Muscle layer of colon (tissue), 2 donors: ENCODE results near the gene PAQR5.
A peak's percentile ranks its signal among the peaks of the same experiment; 100 is the strongest.

Experiments used
- H3K27ac ChIP-seq: one replicate; pipeline ENCODE4 v1.7.0; 2013; ENCODE audit warnings: low read depth, mild to moderate bottlenecking, low read length, moderate library complexity
- H3K27me3 ChIP-seq, 2 donors: one replicate each; pipeline ENCODE4 v1.7.0; 2013; ENCODE audit warnings: low read length in 2 of 2, mild to moderate bottlenecking in 2 of 2; ENCODE audit not compliant: insufficient read depth in 2 of 2, control insufficient read depth in 1 of 2
- H3K36me3 ChIP-seq: one replicate; pipeline ENCODE4 v1.7.0; 2013; ENCODE audit warnings: mild to moderate bottlenecking, low read length; ENCODE audit not compliant: insufficient read depth
- H3K4me1 ChIP-seq: one replicate; pipeline ENCODE4 v1.7.0; 2013; ENCODE audit warnings: mild to moderate bottlenecking, low read length; ENCODE audit not compliant: insufficient read depth
- H3K4me3 ChIP-seq, 2 donors: one replicate each; pipeline ENCODE4 v1.7.0; 2013; ENCODE audit warnings: low read length in 2 of 2, low read depth in 1 of 2, mild to moderate bottlenecking in 1 of 2, moderate library complexity in 1 of 2
- H3K9ac ChIP-seq: one replicate; pipeline ENCODE4 v1.7.0; 2013; ENCODE audit warnings: low read length
- H3K9me3 ChIP-seq: one replicate; pipeline ENCODE4 v1.7.0; 2013; ENCODE audit warnings: mild to moderate bottlenecking, low read length
- donor health status: abdominal sarcoma.
- donor health status: Adenocarcinoma of cecum.

Gene PAQR5

GRCh38 chr15:69388260-69388705 lies 89.6 kb downstream of the PAQR5 start:
- H3K27ac ChIP-seq: no peak overlapping the region
- H3K4me1 ChIP-seq: no peaks in the 10 kb centered on the region
- H3K9me3 ChIP-seq: no peaks in the 10 kb centered on the region
- H3K27me3 ChIP-seq: no peaks in the 10 kb centered on the region
- no peak overlapping the region for H3K9ac ChIP-seq
- no peak overlapping the region for H3K4me3 ChIP-seq
- H3K36me3 ChIP-seq: no peaks in the 10 kb centered on the region

- H3K9ac ChIP-seq: no peak overlapping the region
- H3K27me3 ChIP-seq: no peaks in the 10 kb centered on the region
- no peaks in the 10 kb centered on the region for H3K36me3 ChIP-seq
- H3K27ac ChIP-seq: no peak overlapping the region
- no peaks in the 10 kb centered on the region for H3K9me3 ChIP-seq
- peaks cover 1% of the 10 kb centered on the region for H3K4me1 ChIP-seq
- H3K4me3 ChIP-seq: no peak overlapping the region
Observed at GRCh38 chr15:69389426-69389825, 90.7 kb downstream of the PAQR5 start.

GRCh38 chr15:69390575-69390974 lies 91.9 kb downstream of the PAQR5 start:
- H3K9me3 ChIP-seq: no peaks in the 10 kb centered on the region
- H3K36me3 ChIP-seq: no peaks in the 10 kb centered on the region
- no peaks in the 10 kb centered on the region for H3K27me3 ChIP-seq
- H3K4me3 ChIP-seq: no peak overlapping the region
- no peak overlapping the region for H3K27ac ChIP-seq
- peaks cover 7% of the 10 kb centered on the region for H3K4me1 ChIP-seq
- no peak overlapping the region for H3K9ac ChIP-seq

GRCh38 chr15:69391046-69391757 lies 92.5 kb downstream of the PAQR5 start:
- Histone ChIP-seq H3K4me3 (no peak overlapping the region), H3K4me1 (peaks cover 7% of the 10 kb centered on the region), H3K27me3 (no peaks in the 10 kb centered on the region), H3K9me3 (no peaks in the 10 kb centered on the region), H3K36me3 (no peaks in the 10 kb centered on the region), H3K9ac (no peak overlapping the region), H3K27ac (no peak overlapping the region)

GRCh38 chr15:69392352-69392751 lies 93.6 kb downstream of the PAQR5 start:
- Histone ChIP-seq H3K9ac (no peak overlapping the region), H3K4me3 (no peak overlapping the region), H3K27ac (no peak overlapping the region), H3K36me3 (no peaks in the 10 kb centered on the region), H3K27me3 (no peaks in the 10 kb centered on the region), H3K4me1 (peaks cover 7% of the 10 kb centered on the region), H3K9me3 (no peaks in the 10 kb centered on the region)

GRCh38 chr15:69393831-69394491 lies 95.2 kb downstream of the PAQR5 start:
- no peak overlapping the region for H3K4me3 ChIP-seq
- H3K27ac ChIP-seq: no peak overlapping the region
- H3K9me3 ChIP-seq: no peaks in the 10 kb centered on the region
- no peaks in the 10 kb centered on the region for H3K36me3 ChIP-seq
- no peaks in the 10 kb centered on the region for H3K27me3 ChIP-seq
- H3K4me1 ChIP-seq: peaks cover 7% of the 10 kb centered on the region
- H3K9ac ChIP-seq: no peak overlapping the region

- no peaks in the 10 kb centered on the region for H3K9me3 ChIP-seq
- no peak overlapping the region for H3K9ac ChIP-seq
- peaks cover 7% of the 10 kb centered on the region for H3K4me1 ChIP-seq
- no peaks in the 10 kb centered on the region for H3K36me3 ChIP-seq
- H3K4me3 ChIP-seq: peak overlapping the region in 1 of 2 donors; percentile 11
- no peak overlapping the region for H3K27ac ChIP-seq
- H3K27me3 ChIP-seq: no peaks in the 10 kb centered on the region
Observed at GRCh38 chr15:69394556-69395282, 96.0 kb downstream of the PAQR5 start.

GRCh38 chr15:69395460-69395859 lies 96.7 kb downstream of the PAQR5 start:
- no peaks in the 10 kb centered on the region for H3K9me3 ChIP-seq
- peaks cover 7% of the 10 kb centered on the region for H3K4me1 ChIP-seq
- H3K36me3 ChIP-seq: no peaks in the 10 kb centered on the region
- no peak overlapping the region for H3K4me3 ChIP-seq
- no peak overlapping the region for H3K27ac ChIP-seq
- H3K27me3 ChIP-seq: no peaks in the 10 kb centered on the region
- H3K9ac ChIP-seq: no peak overlapping the region

GRCh38 chr15:69395991-69396390 lies 97.3 kb downstream of the PAQR5 start:
- H3K27ac ChIP-seq: no peak overlapping the region
- H3K27me3 ChIP-seq: no peaks in the 10 kb centered on the region
- H3K9ac ChIP-seq: no peak overlapping the region
- H3K9me3 ChIP-seq: no peaks in the 10 kb centered on the region
- H3K36me3 ChIP-seq: no peaks in the 10 kb centered on the region
- no peak overlapping the region for H3K4me3 ChIP-seq
- H3K4me1 ChIP-seq: peaks cover 7% of the 10 kb centered on the region

GRCh38 chr15:69398491-69398891 lies 99.8 kb downstream of the PAQR5 start:
- Histone ChIP-seq H3K4me1 (peaks cover 7% of the 10 kb centered on the region), H3K9ac (no peak overlapping the region), H3K9me3 (no peaks in the 10 kb centered on the region), H3K27ac (no peak overlapping the region), H3K4me3 (no peak overlapping the region), H3K36me3 (no peaks in the 10 kb centered on the region), H3K27me3 (no peaks in the 10 kb centered on the region)

- H3K4me1 ChIP-seq: peaks cover 7% of the 10 kb centered on the region
- no peak overlapping the region for H3K9ac ChIP-seq
- H3K27me3 ChIP-seq: no peaks in the 10 kb centered on the region
- H3K9me3 ChIP-seq: no peaks in the 10 kb centered on the region
- H3K36me3 ChIP-seq: no peaks in the 10 kb centered on the region
- no peak overlapping the region for H3K27ac ChIP-seq
- no peak overlapping the region for H3K4me3 ChIP-seq
Observed at GRCh38 chr15:69400850-69401249, 102.1 kb downstream of the PAQR5 start.
